NB4 (cell line): ENCODE data around the gene TBC1D23.

Source experiments
- DNase-seq: peaks from one replicate; pipeline ENCODE4 v3.0.0; 2010; ENCODE audit warnings: low read depth
- H3K4me3 ChIP-seq: one replicate; pipeline ENCODE4 v1.5.1; 2011; ENCODE audit warnings: mild to moderate bottlenecking, low read depth, low read length, moderate library complexity
- MAX ChIP-seq: IDR thresholded peaks from 2 replicates; pipeline ENCODE4 v1.6.1; 2011; ENCODE audit warnings: low read depth, low read length
- MYC ChIP-seq: IDR thresholded peaks from 2 replicates; pipeline ENCODE4 v1.6.1; 2011; ENCODE audit warnings: low read depth, low read length
- POLR2A ChIP-seq: IDR thresholded peaks from 2 replicates; pipeline ENCODE4 v1.6.1; 2011; ENCODE audit warnings: mild to moderate bottlenecking; ENCODE audit not compliant: insufficient read length; ENCODE audit errors: extremely low read depth
- TF ChIP-seq, protein P1 (sequence below): IDR thresholded peaks from one replicate; pipeline ENCODE4 v1.5.1; 2012; ENCODE audit warnings: low read depth, low read length

Gene TBC1D23

GRCh38 chr3:100329800-100330489 lies 69.2 kb downstream of the TBC1D23 start:
- no peak overlapping the region for H3K4me3 ChIP-seq
- TF ChIP-seq MYC (no peak), POLR2A (no peak), MAX (no peak)
- TF ChIP-seq, protein P1, sequence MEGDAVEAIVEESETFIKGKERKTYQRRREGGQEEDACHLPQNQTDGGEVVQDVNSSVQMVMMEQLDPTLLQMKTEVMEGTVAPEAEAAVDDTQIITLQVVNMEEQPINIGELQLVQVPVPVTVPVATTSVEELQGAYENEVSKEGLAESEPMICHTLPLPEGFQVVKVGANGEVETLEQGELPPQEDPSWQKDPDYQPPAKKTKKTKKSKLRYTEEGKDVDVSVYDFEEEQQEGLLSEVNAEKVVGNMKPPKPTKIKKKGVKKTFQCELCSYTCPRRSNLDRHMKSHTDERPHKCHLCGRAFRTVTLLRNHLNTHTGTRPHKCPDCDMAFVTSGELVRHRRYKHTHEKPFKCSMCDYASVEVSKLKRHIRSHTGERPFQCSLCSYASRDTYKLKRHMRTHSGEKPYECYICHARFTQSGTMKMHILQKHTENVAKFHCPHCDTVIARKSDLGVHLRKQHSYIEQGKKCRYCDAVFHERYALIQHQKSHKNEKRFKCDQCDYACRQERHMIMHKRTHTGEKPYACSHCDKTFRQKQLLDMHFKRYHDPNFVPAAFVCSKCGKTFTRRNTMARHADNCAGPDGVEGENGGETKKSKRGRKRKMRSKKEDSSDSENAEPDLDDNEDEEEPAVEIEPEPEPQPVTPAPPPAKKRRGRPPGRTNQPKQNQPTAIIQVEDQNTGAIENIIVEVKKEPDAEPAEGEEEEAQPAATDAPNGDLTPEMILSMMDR: no peak
- DNase-seq: no peak

- DNase-seq: no peak
- H3K4me3 ChIP-seq: no peak overlapping the region
- TF ChIP-seq POLR2A (no peak), MAX (no peak), MYC (no peak)
- TF ChIP-seq, protein P1: no peak
These were observed 69.9 kb downstream of the TBC1D23 start for GRCh38 chr3:100330651-100331050.

- TF ChIP-seq, protein P1: no peak
- TF ChIP-seq POLR2A (no peak), MYC (no peak), MAX (no peak)
- no peak for DNase-seq
- H3K4me3 ChIP-seq: no peak overlapping the region
These were observed 70.9 kb downstream of the TBC1D23 start for GRCh38 chr3:100331660-100332059.

- TF ChIP-seq, protein P1: no peak
- TF ChIP-seq POLR2A: no peak
- no peak for TF ChIP-seq MYC
- TF ChIP-seq MAX: no peak
- peak; percentile 15 for DNase-seq
These were observed 72.3 kb downstream of the TBC1D23 start for GRCh38 chr3:100333051-100333450.

DNA sequence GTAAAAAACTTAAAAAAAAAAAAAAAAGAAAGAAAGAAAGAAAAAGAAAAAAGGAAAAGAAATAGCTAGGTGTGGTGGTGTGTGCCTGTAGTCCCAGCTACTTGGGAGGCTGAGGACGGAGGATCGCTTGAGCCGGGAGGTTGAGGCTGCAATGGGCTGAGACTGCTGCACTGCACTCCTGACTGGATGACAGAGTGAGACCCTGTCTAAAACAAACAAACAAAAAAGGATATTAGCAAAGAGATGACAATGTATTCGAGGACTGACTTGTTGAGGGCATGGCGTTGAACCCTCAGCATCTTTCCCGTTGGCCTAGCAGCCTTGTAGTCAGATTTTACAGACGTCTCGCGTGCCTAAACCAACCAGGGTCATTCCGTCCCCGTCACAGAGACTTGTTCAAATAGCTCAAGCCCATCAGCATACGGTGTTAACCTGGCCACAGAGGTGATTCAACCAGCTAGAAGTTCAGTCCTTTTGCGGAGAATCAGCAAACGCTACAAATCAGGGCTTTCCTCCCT lies 73.2 kb downstream of the TBC1D23 start:
- no peak for DNase-seq
- H3K4me3 ChIP-seq: peak overlapping the region; percentile 84
- TF ChIP-seq MYC (no peak), POLR2A (no peak), MAX (no peak)
- TF ChIP-seq, protein P1: no peak

More at GRCh38 chr3:100333051-100333450, 72.3 kb downstream of the TBC1D23 start:
- H3K4me3 ChIP-seq: no peak overlapping the region
